Stimulated activated CD4-positive, alpha-beta T cell treated with anti-CD3 and anti-CD28 coated beads, Interleukin-4, amount 100 ng/mL, for 1 hour (primary cell): Measurements from ENCODE around the gene ARHGEF1.

Source experiments
- DNase-seq: peaks from one replicate; pipeline ENCODE4 v3.0.0-alpha.2; 2020

The ARHGEF1 gene

DNA sequence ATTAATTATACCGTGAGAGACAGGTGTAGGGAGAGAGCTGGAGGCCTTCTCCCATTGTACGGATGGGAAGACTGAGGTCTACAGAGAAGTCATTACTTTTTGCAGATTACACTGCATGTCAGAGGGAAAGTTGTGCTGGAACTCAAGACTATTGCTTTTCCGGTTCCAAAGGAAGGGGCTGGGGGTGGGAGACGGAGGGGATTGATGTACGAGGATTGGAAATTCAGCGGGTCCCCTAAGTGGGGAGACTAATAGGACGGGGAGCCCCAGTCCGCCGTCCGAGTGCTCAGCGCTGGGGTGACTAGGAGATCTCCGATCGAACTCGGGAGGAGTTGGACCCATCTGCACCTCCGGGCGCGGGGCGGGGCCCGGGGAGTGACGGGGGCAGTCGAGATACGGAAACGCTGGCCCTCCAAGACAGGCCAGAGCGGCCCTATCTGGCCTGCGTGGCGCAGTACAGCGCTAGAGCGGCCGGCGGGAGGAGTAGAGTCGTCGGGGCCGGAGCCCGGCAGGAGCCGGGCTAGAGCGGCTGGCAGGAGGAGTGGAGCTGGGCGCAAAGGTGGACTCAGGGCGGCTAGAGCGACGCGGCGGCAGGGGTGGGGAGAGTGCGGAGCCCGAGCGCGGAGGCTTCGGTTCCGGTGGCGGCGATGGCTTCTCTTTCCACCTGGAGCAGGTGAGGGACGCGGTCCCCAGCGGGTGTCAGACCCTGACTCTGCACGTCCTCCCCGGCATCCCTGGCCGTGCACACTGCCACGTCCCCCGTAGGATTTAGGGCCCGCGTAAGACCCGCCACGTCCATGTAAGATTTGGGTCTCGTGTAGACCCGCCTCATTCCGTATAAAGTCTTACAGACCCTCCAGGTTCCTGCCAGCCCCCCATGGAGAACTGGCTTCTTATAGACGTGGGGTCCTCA lies 1.1 kb downstream of the ARHGEF1 start:
- peak; percentile 88 for DNase-seq

DNA sequence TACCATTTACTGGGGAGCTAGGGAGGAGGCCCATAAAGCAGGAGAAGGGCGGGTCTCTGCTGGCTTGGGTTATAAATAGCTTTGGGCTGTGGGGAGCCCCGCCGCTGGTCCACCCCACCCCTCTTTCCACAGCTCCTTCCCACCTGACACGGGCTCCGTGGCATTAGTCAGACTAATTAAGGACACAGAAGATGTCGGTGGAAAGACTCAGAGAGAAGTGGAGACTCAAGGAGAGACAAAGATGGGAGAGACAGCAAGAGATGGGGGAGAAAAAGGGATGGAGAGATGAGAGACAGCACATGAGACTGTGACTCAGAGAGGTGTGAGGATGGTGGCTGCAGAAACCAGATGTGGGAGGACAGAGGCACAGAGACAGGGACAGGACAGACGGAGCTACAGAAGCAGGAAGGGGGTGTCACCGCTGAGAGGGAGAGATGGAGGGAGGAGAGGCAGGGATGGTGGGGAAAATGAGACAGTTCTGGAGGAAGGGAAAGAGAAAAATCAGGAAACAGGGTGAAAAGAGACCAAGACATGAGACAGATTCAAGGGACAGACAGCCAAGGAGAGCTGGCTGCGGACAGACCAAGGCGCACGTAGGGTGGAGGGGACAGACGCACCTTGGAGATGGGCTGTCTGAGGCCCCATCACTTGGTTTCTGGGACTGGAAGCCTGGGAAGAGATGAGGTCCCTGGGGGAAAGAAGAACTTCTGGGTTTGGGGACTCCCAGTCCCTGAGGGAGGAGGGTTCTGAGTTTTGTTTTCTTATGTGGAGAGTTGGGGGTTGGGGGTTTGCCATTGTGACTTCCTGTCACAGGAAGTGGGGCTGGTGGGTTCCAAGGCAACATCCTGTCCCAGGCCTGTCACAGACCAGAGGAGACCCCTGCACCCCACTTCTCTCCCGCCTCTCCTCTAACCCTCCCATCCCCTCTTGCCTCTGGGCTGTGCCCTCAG lies 4.1 kb downstream of the ARHGEF1 start:
- peak; percentile 43 for DNase-seq

DNA sequence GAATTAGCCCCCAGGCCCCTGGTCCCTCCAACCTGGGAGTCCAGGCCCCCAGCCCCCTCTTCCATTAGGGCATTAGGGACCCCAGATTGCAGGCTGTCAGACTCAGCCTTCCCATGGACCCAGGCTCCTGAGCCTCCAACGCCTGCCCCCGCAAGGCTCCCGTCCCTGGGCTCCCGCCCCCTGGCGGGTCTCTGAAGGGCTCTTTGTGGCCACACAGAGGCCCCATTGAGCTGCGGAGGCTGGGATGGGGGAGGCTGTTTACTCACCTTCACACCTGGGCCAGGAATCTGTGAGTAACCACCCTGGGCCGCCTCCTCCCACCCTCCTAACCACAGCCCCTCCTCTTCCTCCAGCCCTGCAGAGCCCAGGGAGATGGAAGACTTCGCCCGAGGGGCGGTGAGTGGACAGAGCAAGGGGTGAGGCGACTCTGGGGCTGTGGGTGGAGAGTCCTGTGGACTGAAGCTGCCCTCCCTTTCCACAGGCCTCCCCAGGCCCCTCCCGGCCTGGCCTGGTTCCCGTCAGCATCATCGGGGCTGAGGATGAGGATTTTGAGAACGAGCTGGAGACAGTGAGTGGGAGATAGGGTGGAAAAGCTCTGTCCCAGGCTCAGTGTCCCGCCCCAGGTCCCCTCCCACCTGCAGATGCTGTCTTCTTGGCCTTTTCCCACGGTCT lies 4.9 kb downstream of the ARHGEF1 start:
- DNase-seq = peak; percentile 83

DNA sequence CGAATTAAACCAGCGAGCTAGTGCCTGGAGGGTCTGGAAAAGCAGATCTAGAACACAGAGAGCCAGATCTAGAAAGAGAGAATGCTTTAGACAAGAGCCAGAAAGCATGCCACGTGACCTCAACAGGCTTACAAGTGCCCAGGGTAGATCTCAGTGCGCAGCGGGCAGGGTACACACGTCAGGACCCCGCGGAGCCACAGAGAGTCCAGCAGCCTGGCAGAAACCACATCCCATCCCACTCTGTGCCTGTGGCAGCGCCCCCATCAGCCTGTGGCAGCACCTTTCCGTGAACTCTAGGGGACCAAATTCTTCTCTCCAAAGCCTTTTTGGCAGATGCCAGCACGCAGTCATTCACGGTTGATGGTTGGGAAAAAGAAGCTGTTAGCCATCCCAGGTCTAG lies 5.9 kb downstream of the ARHGEF1 start:
- no peak for DNase-seq

DNA sequence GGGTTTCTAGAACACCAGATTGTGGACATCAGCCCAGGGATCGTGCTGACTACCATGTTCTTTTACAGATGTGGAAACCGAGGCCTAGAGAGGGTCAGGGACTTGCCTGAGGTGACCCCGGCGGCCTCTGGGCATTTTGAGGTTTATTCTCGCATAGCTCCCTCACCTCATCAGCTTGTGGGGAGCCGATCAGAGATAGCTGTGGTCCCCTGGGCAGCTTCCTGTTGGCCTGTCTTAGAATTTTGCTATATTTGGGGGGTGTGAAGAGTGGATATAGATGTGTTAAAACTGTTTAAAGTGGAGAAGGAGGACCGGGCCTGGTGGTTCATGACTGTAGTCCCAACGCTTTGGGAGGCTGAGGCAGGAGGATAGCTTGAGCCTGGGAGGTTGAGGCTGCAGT lies 6.9 kb downstream of the ARHGEF1 start:
- no peak for DNase-seq

DNA sequence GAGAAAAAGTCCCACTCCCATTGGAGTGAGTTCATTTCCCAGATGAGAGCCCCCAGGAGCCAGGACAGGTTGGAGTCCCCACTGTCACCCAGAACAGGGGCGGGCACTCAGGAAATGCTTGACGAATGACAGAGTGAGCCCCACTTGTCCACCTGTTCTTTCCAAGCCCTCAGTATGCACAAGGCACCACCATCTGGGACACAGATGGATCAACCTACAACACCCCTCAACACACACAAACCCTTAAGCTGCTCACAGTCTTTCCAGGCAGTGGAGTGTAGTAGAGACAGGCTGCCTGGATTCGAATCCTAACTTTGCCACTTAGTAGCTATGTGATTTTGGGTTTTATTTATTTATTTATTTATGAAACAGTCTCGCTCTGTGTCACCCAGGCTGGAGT lies 8.0 kb downstream of the ARHGEF1 start:
- no peak for DNase-seq

DNA sequence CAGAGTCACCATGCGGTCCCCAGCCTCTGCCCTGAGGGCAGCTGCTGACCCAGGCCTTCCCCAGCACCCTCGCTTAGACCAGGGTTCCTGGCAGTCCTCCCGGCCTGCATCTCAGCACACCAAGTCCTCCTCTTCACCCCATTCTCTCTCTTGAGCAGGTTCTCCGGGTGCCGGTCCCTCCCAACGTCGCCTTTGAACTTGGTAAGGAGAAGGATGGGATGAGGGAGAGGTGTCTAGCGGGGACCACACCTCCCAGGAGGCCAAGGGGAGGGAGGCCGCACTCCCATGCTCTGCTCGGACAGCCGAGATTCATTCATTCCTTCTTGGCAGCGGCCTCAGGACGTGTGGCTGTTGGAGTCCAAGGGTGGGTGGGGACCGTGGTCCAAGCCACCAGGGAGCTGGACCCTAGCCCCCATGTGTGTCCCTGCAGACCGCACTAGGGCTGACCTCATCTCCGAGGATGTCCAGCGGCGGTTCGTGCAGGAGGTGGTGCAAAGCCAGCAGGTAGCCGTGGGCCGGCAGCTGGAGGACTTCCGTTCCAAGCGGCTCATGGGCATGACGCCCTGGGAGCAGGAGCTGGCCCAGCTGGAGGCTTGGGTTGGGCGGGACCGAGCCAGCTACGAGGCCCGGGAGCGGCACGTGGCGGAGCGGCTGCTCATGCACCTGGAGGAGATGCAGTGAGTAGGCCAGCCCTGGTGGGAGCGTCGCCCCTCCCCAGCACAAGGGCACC lies 9.4 kb downstream of the ARHGEF1 start:
- no peak for DNase-seq

DNA sequence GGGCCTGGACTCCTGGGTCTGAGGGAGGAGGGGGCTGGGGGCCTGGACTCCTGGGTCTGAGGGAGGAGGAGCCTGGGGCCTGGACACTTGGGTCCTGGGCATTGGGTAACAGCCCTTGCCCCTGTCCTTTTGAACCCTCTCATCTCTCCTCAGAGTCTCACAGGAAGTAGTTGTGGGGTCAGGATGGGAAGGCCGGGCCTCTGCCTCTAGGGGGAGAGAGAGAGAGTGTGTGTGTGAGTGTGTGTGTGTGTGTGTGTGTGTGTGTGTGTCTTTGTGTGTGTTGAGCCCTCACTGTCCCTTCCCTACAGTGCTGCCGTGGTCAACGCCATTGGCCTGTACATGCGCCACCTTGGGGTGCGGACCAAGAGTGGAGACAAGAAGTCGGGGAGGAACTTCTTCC lies 10.9 kb downstream of the ARHGEF1 start:
- no peak for DNase-seq

DNA sequence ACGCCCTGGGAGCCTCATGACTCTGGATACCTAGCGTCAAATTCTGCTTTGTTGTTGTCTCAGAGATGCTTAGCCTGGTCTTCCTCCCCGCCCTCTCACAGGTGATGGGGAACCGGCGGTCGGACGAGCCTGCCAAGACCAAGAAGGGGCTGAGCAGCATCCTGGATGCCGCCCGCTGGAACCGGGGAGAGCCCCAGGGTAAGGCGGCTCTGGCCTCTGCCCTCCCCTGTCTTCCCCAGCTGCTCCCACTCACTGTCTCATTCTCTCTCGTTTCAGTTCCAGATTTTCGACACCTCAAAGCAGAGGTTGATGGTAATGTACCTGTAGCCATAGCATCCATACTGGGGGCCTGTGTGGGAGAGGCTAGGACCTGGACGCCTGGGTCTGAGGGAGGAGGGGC lies 11.4 kb downstream of the ARHGEF1 start:
- DNase-seq = no peak

DNA sequence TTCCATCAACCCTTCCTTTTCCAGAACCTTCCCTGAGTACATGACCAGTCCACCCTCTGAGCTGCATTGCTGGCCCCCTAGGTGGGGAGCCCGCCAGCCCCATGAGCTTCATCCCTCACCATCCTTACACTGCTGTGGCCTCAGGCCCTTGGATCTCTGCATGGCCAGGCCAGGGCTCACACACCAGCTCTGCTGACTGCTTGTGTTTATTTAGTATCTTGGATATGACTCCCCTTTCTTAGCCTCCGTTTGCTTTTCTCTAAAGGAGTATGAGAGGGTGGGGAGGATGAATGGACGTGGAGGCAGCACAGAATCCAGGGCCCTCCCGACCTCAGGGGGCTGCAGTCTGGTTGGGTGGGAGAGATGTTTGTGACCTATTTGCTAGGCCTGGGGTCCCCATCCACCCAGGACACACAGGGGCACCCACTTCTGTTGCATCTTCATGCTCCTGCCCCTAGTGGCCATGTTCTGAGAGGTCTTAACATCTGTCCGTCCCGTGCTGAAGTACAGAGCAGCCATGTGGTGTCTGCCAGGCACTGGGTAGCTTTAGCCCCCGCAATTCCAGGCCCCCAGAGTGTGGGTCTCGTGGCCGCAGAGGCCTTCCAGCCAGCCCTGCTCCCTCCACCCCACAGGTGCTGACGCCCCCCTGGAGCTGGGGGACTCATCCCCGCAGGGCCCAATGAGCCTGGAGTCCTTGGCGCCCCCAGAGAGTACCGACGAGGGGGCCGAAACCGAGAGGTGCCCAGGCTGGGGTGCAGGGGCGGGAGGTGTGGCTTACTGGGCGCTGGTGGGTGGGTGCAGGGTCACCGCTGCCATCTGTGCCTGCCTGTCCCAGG lies 13.0 kb downstream of the ARHGEF1 start:
- no peak for DNase-seq

DNA sequence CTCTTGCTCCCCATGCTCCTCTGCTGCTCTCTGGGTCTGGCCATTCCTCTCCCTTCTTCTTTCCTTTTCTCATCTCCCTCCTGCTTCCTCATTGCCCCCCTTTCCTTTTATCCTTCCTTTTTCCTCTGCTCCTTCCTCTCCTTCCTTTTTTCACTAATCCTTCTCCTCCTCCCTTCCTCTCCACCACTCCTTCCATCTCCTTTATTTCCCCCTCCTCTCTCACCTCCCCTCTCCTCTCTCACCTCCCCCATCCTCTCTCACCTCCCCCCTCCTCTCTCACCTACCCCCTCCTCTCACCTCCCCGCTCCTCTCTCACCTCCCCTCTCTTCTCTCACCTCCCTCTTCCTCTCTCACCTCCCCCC lies 13.6 kb downstream of the ARHGEF1 start:
- DNase-seq = no peak

DNA sequence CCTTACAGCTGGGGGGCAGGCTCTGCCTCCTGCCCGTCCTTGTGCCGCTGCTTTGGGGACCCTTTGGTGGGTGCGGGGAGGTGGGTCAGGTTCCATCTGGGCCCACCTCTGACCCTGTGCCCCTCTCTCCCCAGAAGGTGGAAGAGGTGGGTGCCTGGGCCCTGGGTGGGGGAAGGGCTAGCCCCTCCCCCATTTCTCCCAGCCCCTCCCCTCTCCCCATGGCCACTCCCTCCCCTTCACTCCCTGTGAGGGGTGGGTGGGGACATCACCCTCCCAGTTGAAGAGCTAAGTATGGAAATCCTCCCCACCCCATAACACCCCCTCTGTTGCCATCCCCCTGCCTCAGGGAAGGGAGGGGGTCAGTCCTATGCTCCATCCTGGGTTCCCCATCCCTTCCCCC lies 14.2 kb downstream of the ARHGEF1 start:
- no peak for DNase-seq

DNA sequence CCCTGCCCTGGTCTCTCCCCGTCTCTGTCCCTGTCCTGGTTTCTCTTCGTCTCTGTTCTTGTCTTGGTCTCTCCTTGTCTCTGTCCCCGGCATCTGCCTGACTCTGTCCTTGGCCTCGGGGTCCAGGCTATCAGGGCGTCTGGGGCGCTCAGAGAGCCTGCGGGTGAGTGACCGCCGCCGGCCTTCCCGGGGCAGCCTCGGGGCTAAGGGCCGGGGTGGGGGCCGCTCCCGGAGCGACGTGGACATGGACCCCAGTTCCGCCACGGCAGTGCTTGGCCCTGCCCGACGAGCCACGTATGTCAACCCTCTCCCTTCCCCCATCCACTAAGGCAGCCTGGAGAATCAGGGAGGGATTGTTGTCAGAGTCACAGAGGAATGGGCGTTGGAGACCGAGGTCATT lies 14.8 kb downstream of the ARHGEF1 start:
- no peak for DNase-seq

DNA sequence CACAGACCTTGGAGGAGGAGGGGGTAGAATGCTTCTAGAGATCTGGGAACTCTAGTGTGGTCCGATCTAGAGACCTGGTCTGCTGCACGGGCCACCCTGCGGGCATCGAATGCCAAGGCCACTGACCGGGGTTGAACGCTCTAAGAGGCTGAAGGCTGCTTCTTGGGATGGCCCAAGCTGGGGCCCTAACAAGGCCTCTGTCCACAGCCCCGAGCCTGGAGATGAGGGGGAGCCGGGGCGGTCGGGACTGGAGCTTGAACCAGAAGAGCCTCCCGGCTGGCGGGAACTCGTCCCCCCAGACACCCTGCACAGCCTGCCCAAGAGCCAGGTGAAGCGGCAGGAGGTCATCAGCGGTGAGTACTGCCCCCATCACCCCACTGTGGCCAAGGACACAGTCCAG lies 15.3 kb downstream of the ARHGEF1 start:
- DNase-seq = no peak

DNA sequence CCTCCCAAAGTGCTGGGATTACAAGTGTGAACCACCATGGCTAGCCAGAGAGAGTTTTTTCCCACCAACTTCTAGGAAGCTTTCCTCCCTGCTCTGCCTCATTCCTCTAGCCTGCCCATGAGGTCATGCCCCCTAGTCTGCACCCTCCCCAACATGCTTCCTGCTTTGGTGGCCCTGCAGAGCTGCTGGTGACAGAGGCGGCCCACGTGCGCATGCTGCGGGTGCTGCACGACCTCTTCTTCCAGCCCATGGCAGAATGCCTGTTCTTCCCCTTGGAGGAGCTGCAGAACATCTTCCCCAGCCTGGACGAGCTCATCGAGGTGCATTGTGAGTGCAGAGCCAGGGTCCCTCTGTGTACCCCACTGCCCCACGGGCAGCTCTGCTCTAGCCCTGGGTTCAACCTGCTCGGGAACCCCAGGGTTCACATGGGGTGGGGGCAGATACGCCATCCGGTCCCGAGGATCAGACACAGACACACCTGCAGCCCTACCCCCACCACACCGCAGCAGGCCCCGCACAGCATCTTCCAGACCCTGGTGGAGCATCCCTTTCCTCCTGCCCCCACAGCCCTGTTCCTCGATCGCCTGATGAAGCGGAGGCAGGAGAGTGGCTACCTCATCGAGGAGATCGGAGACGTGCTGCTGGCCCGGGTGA lies 18.9 kb downstream of the ARHGEF1 start:
- DNase-seq = no peak

DNA sequence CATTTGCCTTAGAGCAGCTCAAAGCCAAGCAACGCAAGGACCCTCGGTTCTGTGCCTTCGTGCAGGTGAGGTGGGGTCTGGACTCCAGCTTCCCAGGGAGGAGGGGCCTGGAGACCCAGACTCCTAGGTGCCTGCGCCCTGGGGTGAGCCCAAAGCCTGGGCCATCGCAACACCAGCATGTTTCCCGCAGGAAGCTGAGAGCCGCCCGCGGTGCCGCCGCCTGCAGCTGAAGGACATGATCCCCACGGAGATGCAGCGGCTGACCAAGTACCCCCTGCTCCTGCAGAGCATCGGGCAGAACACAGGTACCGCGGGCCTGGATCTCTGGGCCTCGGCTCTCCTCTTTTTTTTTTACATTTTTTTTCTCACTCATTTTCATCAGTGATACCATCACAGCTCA lies 19.6 kb downstream of the ARHGEF1 start:
- no peak for DNase-seq

DNA sequence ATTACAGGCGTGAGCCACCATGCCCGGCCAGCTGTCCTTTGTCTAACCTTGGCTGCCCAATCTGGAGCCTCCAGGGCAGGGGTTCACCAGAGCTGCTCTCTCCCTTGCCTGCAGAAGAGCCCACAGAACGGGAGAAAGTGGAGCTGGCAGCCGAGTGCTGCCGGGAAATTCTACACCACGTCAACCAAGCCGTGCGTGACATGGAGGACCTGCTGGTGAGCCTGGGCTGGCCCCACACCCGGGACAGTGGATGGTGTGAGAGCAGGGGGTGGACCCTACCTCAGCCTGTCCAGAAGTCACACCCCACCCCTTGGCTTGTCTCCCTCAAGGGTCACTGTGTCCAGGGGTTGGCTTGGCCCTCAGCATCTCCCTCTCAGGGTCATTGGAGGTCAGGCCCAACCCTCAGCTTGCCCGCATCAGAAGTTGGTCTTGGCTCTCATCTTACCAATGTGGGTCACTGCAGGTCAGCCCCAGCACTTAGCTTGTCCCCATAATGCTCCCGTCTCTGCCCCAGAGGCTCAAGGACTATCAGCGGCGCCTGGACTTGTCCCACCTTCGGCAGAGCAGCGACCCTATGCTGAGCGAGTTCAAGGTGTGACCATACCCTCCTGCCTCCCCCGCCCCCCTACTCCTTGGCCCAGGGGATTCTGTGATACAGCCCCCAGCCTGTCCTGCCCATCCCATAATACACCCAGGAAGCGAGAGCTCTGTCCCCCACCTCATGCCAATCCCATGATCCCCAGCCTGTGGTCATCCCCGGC lies 20.4 kb downstream of the ARHGEF1 start:
- DNase-seq = no peak

DNA sequence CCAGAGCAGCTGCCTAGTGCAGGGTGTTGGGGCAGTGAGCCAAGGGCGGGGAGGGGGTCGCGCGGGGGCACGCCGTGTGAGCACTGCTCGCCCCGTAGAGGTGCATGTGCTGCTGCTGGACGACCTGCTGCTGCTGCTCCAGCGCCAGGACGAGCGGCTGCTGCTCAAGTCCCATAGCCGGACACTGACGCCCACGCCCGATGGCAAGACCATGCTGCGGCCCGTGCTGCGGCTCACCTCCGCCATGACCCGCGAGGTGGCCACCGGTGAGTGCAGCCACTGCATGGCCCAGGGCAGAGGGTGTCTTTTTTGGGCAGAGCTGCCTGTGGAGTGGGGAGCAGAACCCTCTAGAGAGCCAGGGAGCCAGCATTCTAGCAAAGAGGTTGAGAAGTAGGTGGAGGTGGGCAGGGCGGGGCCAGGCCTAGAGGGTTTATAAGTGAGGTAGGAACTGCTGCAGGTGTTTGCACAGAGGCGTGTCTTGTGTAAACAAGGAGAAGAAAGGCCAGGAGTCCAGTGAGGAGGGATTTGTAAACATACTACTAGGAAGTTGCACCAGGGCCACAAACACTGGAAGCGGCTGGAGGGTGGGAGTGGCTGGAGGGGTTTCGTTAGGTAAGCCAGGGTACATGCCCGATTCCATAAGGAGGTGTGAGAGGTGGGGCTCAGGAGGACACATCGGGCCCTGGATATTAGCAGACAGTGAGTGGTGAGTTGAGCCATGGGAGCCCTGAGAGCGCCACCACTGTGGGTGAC lies 21.3 kb downstream of the ARHGEF1 start:
- DNase-seq = no peak

DNA sequence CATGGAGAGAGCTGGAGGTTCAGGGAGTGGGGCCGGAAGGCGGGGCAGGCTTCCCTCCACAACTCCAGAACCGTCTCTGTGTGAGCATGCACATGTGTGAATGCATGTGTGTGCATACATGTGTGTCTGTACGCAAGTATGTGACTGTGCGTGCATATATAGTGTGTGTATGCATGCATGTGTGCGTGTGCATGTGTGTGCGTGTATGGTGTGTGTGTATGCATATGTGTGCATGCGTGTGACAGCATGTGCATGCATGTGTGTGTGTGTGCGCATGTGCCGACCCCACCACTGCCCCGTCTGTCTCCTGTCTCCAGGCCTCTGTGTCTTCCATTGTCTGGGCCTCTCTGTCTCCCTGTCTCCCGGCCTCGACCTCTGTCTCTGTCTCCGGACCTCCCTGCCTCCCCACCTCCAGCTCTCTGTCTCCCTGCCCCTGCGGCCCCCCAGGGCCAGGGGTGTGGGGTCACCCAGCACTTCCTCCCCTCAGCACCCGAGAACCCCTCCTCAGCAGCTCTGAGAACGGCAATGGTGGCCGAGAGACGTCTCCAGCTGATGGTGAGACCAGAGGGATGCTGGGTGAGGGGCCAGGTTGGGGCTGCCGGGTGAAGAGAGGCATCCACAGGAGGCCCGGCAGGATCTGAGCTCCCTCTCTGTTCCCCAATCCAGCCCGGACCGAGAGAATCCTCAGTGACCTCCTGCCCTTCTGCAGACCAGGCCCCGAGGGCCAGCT lies 22.5 kb downstream of the ARHGEF1 start:
- no peak for DNase-seq
